ENCODE measurements around the gene ST3GAL6.

ST3GAL6 gene

DNA sequence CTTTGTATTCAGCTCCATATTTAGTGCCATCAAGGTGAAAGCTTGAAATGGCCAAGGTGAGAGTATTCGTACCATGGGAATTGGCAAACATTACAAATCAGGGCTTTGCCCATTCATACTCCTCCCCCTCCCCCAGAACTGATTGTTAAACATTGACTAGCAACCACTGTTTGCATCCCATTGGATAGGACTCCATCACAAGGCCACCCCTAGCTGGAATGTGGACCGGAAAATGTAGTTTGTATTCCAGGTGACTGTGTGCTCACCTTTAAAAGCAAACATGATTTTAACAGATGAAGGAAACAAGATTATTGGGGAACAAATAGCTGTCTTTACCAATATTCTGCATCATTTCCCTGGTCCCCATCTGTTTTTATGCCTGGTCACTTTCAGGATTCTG is 14.1 kb downstream of the ST3GAL6 start:
- no peak for DNase-seq (ENCODE audit: low spot score)

DNA sequence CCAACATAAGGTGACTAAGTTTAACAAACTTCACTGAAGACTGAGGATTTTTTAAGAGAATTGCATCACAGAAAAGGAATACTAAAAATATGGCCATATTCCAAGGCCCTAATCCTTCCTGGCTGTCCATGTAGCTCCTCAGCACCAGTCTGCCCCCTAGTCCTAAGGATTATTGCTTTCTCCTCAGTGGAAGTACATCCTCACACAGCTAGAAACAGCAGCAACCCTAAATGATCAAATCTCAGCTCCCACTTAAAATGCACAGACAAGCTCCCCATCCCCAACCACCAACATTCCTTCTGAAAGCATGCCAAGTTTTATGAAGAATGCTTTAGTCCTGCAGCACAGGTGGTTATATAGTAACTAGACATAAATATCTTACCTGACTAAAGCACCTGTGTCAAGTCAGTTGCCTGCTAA is 14.7 kb downstream of the ST3GAL6 start:
- DNase-seq (ENCODE audit: low spot score): no peak

DNA sequence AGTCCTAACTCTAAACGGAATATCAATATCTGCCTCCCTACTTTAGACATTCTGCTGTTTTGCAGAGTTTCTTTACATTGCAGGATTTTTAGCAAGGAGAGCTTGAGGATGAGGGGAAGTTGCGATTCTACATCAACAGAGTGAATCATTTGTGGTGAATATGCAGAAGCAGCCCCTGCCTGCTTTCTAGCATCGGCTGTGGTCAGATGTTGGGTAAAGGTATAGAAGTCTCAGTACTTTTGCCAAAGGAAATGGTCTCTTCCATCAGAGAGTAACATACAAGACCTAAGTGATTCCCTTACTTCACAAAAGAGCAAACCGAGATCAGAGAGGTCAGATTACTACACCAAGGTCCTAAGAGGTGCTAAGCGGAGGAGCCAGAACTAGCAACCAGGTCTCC is 15.2 kb downstream of the ST3GAL6 start:
- DNase-seq (ENCODE audit: low spot score): no peak

DNA sequence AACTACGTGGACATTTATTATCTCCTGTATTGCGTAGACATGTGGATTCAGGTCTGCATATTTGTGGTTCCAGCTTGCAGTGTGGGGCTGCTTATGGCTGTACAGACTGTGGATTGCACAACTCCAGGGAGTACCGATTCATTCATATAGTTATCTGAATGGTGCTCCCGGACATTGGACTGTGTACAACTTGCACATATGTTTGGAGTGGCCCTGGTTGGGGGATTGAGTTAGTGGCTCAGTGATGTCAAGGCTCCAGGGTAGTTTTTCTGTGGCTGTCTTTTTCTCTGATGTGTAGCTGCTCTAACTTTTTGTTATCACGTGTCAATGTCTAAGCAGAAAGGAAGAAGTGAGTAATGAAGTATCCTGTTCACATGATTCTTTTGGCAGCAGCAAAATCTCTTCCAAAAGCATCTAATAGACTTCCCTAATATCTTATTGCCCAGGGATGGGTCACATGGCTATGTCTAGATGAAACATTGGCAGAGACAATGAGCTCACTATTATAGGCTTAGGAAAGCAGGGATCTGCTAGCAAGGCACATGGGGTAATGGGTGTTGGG is 15.8 kb downstream of the ST3GAL6 start:
- DNase-seq (ENCODE audit: low spot score): peak; percentile 41

DNA sequence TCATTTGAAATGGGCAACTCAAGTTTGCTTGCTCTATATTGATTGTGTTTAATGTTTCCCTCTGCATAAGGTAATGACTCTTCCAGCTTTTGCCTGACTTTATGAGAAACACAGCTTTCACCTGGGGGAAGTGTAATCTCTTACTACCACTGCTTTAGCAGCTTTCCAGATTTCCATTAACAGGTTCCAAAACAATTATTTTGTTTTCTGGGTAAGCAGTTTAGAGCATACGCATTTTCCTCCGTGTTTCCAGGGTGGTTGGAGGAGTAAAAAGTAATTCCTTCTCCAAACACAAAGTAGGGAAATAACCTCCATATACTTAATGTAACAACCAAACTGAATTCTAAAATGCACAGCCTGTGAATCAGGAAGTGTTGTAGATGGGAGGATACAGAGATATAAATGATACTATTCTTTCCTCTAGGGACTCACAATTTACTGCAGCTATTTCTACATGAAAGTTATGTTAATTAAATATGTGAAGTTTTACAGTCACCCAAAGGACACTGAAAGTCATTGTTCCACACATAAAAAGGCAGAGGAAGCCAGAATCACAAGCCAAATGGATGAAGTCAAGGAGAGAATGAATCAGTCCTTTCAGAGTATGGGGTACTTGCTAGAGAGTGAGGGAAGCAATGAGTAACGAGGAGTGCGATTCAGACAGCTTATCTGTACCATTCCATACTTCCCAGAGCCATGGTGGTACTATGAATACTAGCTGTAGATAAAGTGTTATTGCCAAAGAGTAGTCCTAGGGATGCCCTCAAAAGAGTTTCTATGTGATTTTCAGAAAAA is 16.6 kb downstream of the ST3GAL6 start:
- peak; percentile 82 for DNase-seq (ENCODE audit: low spot score)

DNA sequence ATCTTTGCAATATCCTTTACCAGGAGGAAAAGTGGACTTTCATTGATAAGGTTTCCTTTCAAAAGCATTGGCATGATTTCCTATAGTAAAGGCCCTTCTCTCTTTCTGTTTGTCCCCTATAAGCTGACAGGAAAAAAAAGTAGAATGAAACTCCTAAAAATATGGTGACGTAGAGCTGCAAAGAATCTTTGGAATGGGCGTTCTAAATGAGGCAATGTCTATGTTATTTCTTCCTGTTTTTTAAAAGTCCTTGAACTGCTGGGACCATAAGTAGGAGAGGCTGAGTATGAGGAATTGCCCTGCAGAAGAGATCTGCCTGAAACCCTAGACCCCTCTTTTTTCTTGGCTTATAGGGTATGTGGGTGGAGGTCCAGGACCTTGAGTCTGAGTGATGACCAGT is 17.2 kb downstream of the ST3GAL6 start:
- DNase-seq (ENCODE audit: low spot score): no peak

DNA sequence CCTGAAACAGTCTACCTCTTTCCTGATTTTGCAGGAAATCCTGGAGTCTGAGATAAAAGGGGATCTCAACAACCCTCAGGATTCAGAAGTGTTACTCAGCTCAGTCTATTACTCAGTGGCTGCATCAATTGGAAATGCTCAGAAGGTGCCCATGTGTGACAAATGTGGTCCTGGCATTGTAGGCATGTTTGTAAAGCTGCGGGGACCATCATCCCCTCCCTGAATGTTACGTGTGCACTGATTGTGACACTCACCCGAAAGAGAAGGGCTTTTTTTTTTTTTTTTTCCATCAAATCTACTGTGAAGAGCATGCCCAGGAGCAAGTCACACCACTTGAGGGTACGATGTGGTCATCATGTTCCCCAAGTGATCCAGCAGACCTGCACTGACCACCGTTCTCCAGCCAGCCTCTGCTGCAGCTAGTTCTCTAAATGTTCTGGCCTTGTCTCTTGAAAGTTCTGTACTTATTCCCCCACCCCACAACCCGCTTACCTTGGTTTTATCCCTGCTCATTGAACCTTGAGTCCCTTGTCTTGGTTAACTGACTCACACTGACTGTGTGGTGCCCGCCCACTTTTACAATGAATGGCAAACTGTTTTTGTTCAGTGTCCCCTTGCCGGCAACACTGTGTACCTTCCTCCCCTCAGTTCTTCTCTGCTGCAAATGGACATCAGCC is 19.8 kb downstream of the ST3GAL6 start:
- DNase-seq (ENCODE audit: low spot score): no peak

DNA sequence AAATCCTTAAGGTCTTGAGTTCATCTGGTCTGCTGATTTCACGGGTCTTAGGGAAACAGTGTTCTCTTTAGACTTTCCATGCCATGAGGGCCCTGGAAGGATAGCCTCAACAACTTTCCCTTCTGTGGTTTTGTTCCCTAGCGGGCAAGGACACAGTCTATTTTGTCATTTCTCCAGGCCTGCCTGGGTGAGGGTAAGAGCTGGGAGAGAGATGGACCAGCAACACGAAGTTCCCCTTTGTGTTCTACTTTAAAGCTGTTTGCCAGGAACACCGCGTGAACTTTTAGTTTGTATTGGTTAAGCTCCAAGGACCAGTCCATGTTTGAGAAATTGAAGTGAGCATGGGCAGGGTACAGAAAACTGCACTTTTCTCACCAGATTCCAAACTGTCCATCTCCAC is 20.9 kb downstream of the ST3GAL6 start:
- DNase-seq (ENCODE audit: low spot score): no peak

DNA sequence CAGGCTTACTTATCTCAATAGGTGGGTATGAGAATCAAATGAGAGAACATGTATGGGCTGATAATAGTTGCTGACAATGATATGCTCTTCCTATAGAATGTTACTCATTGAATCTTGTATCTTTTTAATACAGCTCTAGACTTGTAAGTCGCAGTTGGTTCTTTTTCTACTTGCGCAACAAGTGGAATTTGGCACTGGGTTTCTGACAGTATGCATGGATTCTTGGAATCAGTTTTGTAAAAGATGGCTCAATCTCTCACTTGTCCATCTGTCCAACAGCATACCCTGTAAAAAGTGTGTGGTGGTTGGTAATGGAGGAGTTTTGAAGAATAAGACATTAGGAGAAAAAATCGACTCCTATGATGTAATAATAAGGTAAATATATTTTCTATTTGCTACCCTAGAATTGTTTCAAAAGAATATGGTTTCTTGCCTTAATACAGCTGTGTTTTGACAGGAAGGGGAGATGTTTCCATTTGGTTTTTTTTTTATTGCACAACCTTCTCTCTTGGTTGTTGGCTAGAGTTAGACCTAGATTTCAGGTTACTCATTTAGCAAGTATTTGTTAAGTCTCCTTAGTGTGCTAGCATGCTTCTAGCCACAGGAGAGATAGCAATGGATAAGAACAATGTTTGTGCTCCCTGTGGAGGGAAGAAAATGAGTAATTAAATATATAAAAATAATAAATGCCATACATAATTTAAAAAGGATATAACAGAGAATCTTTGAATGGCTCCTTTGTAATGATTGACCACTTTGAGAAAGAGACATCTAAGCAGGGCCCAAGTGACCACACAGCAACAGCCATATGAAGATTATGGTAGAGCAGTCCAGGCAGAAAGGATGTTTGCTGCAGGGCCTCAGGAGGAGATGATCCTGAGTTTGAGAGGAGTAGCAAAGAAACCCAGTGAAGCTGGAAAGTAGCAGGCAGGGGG is 21.8 kb downstream of the ST3GAL6 start:
- DNase-seq (ENCODE audit: low spot score): no peak

DNA sequence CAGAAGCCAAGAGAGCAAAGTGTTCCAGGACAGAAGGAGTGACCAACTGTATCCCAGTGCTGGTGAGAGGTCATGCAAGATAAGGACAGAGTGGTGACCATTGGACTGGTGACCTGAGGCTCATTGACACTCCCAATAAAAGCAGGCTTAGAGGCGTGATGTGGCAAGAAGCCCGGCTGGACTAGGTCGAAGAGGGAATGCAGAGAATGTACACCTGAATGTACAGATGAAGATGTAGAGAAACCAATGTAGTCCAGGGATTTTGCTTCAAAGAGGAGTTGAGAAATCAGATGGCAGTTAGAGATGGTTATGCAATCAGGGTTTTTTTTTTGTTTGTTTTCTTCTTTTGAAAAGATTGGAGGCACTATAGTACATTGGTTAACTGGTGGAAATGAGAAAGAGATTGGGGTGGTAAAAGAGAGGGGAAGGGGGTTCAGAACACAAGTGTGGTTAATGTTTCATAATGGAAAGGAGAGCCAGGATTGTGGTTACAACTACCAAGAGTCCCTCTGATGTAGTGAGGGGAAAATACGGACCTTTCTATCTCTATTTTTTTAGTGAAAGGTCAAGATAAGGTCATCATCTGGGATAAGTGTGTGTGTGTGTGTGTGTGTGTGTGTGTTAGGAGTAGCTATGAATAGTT is 23.3 kb downstream of the ST3GAL6 start:
- DNase-seq (ENCODE audit: low spot score): no peak

DNA sequence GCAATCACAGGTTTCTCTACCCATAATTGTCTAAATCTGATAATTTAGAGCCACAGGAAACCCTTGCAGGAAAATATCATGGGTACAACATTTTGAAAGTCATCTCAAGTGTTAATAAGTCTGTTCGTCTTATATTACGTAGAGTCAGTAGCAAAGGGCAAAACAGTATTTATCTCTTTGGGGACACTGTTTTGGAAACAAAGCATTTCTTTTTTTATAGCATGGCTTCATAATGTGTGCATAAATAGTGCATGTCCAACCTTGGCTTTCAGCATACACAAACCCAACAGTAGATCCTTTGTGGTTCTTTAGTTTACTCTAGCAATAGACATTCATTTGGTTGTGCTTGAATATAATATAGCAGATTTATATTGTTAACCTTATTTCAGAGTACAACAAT is 24.0 kb downstream of the ST3GAL6 start:
- no peak for DNase-seq (ENCODE audit: low spot score)

DNA sequence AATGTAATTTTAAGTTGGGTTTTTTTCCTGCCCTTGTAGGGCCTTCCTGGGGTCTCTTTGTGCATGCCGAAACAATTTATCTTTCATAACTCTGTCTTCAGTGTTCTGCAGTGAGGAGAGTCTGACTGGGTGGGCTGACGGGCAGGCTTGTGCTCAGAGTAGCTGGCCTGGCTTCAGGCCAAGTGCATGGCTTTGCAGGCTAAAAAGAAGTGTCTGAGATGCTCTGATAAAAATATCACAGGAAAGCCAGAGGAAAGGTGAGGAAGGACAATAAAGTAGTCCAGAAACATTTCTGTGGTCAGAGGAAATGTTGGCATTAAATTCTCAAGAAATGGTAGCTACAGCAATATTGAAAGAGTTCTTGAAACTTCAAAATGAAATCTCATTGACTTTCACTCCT is 25.5 kb downstream of the ST3GAL6 start:
- no peak for DNase-seq (ENCODE audit: low spot score)

DNA sequence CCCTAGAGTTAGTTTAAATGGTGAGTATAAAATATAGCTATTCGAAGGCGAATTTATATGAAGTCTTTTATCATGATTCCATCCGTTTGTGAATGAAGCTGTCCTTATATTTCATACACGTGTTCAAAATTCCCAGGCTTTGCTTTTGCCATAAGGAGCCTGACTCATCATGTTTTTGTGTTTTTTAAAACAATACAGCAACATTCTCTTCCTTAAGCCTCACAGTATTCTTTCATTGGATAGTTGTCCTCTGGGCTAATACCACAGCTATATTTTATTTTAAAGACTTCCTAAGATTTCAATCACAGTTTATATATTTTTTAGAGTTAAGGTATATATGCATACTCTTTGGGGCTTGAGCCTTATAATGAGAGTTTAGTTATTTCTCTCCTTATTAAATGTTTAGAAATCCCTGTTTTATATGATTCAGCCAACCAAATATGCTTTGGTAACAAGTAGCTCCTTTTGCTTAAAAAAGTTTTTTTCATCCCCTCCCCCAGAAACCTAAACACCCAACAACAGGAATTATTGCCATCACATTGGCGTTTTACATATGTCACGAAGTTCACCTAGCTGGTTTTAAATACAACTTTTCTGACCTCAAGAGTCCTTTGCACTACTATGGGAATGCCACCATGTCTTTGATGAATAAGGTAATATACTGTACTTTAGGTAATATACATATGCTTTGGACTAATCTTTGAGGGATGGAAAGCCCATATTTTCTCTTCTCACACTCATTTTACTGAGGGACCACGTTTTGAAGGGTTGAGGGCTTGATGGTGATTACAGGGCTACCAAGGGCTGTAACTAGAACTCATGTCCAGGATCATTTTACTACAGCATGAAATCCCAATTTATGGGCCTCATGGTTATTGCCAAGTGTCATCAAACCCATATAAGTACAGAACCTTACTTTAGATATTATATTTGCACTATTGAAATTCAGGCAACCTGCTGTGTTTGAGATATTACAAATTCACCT is 28.5 kb downstream of the ST3GAL6 start:
- DNase-seq (ENCODE audit: low spot score): no peak

DNA sequence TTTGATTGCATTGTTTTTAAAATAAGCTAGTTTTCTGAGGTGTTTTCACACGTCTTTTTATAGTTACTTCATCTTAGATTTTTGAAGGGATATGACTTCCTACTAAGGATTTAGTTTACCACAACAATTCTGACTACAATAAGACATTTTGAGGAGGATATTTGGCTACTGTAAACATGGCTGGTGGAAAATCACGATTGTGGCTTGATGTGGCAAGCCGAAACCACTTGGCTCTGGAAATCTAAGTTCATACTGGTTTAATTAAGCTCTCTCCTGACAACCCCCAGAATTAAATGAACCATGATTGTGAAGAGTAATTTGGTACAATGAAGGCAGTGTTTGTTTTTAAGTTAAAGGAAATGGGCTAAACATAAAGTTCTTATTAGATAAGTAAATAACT is 30.8 kb downstream of the ST3GAL6 start:
- DNase-seq (ENCODE audit: low spot score): no peak

DNA sequence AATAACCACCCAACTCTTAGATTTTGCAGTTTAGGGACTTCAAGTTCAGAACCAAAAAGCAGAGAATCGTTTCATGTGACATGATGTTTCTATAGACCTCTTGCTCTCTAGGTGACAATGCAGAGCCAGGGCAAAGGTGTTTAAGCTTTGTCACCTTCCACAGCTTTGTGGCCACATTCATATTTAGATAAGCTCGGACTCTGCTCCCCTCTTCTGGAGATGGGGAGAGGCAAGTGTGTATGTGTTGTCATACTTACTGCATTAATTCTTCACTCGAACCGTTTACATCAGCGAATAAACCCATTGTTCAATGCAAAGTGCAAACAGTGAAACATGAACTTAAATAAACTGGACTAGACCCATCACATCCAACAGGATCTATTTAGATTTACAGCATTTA is 33.2 kb downstream of the ST3GAL6 start:
- DNase-seq (ENCODE audit: low spot score): no peak

DNA sequence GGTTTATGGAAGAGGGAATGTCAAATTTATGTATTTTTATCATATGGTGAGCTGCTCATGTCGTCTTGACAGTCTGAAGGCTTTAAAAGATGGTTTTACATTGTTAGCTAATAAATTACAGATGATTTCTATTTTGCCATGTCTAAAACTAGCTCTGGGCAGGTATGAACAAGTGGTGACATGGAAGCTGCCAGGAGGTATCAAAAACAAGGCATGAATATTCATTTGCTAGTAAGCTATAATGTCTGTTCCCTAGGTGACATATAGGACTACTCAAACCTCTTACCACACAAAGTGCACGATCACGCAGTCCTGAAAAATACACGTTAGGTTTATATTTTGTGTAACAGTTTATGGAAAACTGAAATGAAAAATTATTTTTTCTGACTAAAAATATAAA is 34.8 kb downstream of the ST3GAL6 start:
- no peak for DNase-seq (ENCODE audit: low spot score)

DNA sequence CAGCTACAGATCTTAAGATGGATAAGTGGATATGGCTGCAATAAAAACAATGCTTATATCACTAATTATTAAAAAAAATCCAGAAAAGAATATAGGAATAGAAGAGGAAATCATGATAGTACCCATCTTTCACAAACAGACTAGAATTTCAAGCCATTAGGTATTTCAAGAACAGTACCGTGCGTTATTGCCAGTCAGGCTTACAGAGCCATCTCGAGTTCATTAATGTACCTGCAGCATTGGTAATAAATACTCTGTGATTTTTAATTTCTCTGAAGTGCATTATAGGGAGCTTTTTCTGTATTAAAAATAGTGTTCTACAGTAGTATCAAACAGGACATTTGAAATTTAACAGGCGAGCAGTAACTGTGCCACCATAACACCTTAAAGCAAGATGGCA is 35.7 kb downstream of the ST3GAL6 start:
- DNase-seq (ENCODE audit: low spot score): no peak

DNA sequence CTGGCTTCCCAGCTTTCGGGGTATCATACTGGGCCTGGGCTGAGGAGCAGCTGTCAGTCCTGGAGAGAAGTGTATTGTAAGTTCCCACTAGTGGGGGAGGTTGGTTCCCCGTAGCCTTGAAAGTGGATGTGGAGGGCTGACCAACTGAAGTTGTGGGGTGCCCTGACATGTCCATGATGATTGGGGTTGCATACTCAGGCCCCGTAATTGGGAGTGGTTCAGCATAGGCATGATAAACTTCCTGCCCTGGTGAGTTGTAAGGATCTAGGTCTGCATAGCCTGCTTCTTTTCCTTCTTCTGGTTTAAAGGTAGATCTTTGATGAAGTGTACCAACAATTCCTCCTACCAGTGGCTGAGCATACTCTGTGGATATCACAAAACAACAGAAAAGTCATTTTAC is 36.3 kb downstream of the ST3GAL6 start:
- no peak for DNase-seq (ENCODE audit: low spot score)

DNA sequence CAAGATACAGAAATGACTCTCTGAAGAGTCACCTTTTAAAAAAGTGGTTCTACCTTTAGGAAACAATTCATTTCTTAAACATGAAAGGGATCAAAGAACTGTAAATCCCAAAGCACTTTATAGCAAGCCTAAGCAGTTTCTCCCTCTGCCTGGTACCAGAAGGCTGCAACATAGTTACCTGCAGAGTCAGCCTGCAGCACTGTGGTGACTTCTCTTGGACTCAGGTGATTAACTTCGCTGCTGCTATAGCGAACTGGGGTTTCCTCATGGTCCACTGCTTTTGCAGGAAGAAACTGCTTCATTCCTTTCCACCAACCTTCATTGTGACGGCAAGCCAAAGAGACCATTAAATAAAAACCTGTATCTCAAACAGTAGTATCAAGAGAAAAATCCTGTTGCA is 37.3 kb downstream of the ST3GAL6 start:
- no peak for DNase-seq (ENCODE audit: low spot score)

DNA sequence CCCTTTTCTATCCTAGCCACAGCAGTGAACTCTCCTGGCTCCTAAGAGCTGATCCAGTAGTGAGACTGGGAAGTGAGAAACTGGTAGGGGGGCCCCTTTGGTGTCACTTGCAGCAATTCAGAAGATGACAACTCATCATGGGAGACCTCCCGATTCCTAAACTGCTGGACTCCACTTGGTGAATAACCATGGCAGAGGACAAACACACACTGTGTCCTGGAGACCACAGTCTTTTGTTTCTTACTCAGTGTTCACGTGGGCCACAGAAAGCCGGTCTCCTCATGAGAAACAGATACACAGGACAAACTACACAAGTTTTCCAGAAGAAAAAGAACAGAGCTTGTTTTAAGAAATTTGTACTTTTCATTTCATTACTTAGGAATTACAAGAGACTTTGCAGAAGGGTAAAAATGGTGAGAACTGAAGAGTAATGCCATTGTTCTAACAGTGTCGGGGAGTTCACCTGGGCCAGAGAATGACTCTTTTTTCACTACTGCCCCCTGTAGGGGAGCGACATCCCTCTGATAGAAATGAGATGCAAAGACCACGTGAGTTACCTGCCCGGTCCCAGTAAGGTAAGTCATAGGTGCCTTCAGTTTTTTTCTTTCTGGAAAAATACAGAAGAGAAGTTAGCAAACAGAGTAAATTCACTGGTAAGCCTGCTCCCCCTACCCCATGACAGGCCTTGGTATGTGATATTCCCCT is 38.1 kb downstream of the ST3GAL6 start:
- DNase-seq (ENCODE audit: low spot score): no peak

All from Ammon's horn (tissue), 1 donor.